Ovary (tissue), 3 donors: ENCODE measurements around the gene GPC3.

ENCODE experiments used
- CTCF ChIP-seq, 3 donors: fragments of 450-650 bp in 2 of 3; fragments of 200-600 bp in 1 of 3; IDR thresholded peaks; one replicate each; pipeline versions ENCODE4 v1.5.1 to v1.8.0; 2016 to 2022; ENCODE audit warnings: antibody characterized with exemption in 3 of 3, mild to moderate bottlenecking in 1 of 3
- EP300 ChIP-seq: sonication (generic); formaldehyde crosslinking; IDR thresholded peaks from one replicate; pipeline ENCODE4 v1.6.1; 2017; ENCODE audit warnings: antibody characterized with exemption
- POLR2A ChIP-seq: fragments of 450-650 bp; IDR thresholded peaks from one replicate; pipeline ENCODE4 v1.6.1; 2017; ENCODE audit warnings: antibody characterized with exemption, mild to moderate bottlenecking, moderate library complexity
- donor health status: DM: no; HTN: no; CAD: no.

GRCh38 chrX:133527415-133527814 is 458.0 kb downstream of the GPC3 start:
- no peak for TF ChIP-seq CTCF (IDR thresholded peaks at IDR 0.05)
- TF ChIP-seq POLR2A, result no peak
- TF ChIP-seq EP300, result no peak
